Hematopoietic multipotent progenitor cell treated with erythropoietin and hydrocortisone succinate and interleukin-3 and kit ligand, for 15 days (in vitro differentiated cells): ENCODE measurements around the gene BTBD9.

Source experiments
- DNase-seq: peaks from one replicate; pipeline ENCODE4 v3.0.0-alpha.2; 2015; ENCODE audit warnings: low spot score

The BTBD9 gene

DNA sequence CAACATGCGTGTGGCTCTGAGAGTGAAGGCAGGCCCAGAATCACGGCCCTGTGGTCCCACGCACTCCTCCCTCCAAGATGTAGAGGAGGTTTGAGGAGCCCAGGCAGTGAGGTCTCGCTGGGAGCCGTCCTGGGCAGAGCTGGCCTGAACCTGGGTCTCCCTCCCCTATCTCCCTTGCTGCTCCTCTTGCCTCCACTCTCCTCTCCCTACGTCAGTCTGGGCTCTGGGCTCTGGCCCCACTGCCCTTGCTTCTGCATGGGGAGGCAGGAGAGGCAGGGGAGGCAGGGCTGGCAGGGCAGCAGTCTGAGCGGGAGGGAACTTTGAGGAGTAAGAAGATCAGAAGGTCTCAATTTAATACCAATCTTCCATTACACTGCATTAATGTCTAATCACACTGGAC lies 445.1 kb downstream of the BTBD9 start:
- no peak for DNase-seq

DNA sequence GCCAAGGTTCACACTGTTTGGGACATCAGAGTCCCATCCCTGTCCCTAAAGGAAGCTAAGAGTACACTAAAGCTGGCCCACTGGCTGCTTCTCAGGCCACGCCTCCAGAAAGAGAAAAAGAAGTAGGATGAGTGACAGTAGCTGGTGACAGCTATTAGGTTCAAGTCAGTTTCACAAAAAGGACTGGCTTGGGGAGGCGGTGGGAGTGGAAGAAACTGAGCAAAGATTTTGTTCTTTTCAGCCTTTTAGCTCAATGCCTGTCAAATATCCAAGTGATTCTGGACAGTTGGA lies 445.5 kb downstream of the BTBD9 start:
- no peak for DNase-seq

DNA sequence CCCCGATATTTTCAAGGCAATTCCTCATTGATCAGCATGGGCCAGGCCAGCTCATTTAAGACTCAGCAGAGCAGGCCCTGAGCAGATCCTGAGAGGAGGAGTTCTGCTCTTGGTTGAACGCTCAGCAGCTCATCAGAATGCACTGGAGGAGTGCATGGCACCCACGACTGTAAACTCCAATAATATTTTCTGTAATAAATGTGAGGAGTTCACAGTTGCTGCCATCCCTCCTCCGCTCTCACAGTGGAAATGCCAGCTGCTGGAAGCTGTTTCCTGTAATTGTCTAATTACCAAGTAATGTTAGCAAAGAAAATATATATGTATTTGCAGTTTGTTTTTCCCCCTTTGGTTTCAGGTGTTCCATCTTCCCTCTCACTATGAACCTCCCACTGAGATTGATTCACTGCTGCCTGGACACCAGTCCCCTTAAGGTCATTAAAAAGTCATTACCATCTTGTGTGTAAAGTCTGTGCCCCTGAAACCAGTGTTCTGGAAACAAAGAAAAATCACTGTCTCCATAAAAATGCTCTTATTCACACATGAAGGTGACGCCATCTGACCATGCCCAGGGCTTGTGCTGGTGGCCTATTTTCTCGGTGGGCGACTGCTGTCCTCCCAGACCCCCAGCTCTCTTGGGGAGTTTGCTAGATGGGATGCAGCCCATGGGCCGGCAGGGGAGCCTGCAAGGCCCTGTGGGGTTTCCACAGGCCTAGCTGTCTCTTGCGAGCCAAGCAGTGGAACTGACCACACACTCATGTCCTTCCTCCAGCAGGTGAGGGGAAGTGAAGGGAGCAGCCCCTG lies 446.0 kb downstream of the BTBD9 start:
- no peak for DNase-seq

DNA sequence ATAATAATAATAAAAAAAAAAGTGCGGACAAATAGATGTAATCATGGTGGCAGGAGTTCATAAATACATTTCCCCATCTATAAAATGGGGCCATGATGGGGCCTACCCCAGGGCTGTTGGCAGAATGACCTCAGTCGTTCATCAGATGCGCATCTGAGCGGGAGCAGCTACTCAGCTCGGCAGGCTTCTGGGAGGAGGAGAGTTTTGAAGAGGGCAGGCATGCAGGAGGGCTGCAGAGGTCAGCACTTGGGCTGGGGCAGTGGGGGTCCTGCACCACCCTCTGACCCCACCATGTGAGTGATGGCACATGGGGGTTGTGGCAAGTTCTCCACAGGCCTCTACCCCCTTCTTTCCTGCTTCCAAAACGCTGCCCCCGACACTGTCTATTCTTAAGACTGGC lies 446.7 kb downstream of the BTBD9 start:
- DNase-seq, result no peak

DNA sequence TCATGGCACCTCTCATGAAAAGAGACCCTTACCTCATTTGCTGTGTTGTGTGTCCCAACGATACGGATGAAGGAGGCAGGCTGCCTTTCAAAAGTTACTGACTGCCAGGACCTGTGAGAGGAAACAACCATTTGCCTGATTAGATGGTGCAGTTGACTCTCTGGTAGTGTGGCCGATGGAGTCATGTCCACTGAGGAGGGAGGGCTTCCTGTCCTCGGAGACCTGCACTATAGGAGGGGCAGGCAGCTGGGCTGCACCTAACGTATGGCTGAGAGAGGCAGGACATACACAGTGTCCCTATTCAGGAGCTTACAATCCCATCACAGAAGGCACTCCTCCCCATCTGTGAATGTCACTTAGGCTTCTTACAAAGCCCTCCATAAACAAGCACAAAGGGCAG lies 447.2 kb downstream of the BTBD9 start:
- DNase-seq, result no peak

DNA sequence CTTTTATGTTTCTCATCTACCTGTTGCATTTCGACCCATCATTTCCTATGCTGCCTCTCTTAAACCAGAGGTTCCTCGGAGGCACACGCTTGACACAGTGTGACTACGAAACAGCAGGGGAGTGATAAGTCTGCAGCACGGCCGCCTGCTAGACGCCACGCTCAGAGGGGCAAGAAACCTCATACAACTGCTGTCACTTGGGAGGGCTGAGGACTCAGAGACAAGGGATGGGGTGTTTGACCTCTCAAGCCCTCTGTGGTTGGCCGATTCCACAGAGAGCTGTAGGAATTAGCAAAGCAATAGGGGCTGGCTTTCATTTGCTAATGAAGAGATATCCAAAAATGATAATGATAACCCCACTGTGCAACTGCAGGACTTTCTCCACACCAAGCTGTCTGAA lies 447.7 kb downstream of the BTBD9 start:
- DNase-seq, result no peak

DNA sequence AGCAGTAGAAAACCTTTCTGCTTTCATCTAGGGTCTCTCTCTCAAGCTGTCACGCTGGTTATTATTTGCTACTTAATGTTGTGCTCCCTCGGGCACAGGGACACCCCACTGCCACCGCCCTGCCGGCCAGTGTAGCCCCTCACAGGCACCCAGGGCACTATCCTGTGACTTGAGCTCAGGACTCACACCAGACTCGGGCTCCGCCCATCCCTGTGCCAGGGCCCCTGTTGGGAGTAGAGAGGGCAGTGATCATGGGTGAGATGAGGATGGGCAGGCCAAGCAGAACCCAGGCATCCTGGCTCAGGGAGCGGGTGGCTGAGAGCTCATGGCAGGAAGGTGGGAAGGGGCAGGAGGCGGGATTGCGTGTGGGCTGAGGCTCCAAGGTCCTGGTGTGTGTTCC lies 448.3 kb downstream of the BTBD9 start:
- no peak for DNase-seq

DNA sequence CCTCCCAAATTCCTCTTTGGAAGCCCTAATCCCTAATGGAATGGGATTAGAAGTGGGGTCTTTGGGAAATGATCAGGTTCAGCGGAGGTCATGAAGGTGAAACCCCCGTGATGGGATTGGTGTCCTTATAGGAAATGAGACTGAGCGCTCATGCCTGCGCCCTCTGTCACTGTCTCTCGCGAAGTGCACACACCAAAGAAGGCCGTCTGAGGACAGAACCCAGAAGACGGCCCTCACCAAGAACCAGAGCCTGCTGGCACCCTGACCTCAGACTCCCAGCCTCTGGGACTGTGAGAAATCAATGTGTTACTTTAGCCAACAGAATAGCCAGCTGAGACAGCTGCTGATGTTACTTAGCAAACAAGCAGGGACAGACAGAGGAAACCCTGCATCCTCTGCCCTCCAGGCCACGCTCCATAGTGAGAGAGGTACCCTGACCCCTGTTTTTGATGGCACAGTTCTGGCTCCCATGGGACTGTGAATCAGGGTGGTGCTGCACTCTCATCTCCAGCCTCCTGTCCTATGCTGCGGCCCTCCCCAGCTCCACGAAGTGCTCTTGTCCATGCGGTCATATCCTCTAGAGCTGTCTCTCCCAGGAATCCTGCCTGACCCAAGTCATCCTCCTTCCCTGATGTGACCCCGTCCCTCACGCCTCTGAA lies 450.9 kb downstream of the BTBD9 start:
- no peak for DNase-seq

DNA sequence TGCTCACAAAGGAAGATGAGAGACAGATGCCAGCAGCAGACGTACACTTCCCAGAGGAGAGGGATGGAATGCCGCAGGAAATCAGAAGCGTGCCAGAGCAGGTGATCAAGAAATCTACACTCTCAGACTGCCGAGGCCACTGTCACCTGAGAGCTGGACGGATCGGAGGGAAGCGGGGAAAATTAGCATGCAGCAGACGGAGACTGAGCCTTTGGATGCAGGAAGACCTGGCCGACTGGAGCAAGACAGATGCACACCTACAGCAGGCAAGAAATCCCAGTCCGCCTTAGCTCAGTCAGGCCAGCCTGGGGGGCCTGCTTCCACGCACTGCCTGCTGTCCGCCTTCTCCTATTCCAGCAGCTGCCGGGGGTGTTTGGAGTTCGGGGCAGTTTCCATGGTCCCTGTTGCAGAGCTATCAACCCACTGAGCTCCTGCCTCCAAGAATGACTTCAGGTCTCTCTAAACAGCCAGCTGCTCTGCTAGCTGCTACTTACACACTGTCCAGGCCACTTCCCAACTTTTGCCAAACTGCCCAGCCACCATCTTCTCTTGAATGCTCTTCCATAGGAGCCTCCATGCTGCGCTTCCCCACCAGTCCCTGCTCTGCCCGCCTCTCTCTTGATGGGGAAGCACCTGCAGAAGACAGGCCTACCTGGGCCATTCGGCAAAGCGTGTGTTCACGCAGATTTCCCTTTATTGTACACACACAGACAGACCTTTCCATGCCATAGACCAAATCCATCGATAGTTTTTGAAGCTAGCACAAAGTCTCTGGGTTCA lies 451.7 kb downstream of the BTBD9 start:
- DNase-seq, result no peak

DNA sequence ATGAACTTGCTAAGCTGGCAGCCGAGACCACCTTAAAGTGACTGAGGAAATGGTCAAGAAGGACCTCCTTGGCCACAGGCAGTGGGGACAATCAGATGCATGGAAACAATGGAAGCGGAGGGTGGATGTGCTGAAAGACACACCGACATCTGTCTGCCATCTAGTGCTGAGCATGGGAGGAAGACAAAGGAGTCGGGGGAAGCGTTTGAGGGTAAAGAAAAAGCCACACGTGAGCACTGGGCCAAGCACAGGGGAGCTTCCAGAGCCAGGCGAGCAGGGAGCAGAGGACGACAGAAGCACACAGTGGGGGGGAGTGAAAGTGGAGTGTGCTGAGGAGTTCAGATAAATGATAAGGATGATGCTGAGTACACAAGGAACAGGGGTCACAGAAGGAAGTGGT lies 452.4 kb downstream of the BTBD9 start:
- no peak for DNase-seq

DNA sequence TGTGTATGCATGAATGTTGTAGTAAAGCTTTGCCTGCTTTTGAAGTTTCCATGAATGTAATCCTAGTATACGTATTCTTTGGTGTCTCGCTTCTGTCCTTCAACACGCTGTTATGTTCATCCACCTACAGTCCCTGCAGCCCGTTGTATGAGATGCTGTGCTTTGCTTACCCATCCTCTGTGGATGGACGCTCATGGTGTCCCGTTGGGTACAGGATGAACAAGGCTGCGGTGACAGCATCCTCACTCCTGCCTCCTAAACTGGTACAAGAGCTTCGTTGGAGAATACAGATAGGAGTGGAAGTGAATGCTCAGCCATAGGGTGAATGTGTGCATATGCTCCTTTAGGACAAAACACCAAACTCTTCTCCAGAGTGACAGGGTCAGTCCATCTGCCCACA lies 454.0 kb downstream of the BTBD9 start:
- no peak for DNase-seq

DNA sequence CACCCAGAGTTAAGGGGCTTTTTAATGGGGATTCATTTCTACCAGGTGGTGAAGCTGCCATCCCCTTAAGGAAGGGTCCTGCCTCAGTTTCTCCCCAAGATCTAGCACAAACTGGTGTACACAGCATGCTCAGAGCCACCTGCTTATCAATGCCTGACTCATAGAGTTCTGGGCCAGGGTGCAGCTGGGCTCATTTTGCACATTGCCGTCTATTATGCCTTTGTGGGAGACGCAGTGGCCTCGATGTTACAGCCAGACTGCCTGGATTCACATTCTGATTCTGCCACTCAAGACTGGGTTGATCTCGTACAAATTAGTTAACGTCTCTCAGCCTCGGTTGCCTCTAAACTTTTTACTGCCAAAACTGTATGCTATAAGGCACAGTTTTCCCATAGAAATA lies 454.5 kb downstream of the BTBD9 start:
- no peak for DNase-seq

DNA sequence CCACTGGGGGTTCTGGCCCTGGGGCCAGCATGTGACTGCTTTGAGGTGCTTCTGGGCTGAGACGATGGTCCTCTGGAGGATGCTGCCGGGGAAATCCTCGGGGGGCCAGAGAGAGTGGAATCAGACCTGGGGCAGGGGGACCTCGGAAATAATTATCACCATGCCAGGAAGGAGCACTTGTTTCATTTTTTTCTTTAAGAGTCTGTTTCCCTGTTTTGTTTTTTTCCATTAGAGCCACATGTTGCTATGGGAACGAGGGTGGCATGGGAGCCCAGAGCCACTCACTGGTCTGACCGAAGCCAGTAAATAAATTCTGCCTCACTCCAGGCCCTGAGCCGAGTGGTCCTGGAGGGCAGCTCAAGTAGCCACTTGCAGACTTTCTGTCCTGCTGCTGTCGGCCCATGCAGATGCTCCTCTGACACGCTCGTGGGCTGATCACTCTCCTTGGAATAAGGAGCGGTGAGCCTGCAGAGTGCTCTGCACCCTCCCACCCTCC lies 455.1 kb downstream of the BTBD9 start:
- no peak for DNase-seq

DNA sequence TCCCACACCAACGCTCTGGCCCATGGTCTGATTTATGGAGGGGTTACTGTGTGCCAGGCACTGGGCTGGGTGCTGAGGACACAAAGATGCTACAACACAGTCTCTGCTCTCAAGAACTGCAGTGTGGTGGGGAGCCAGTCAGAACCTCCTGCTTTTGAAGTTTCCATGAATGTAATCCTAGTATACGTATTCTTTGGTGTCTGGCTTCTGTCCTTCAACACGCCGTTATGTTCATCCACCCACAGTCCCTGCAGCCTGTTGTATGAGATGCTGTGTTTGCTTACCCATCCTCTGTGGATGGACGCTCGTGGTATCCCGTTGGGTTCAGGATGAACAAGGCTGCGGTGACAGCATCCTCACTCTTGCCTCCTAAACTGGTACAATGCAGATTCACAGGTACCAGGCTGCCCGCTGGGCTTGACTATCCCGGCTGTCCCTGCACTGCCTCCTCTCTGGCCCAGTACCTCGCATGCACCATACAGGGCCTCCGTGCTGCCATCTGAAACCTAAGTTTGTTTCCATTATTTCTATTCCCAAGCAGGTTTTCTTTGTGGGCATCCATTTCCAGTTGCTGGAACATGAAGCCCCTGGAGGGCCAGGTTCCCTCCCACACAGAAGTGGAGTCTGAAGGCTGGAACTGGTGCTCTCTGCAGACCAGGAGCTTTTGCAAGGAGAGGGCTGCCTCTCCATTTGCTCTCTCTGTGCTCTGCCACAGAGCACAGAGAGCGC lies 455.7 kb downstream of the BTBD9 start:
- no peak for DNase-seq

DNA sequence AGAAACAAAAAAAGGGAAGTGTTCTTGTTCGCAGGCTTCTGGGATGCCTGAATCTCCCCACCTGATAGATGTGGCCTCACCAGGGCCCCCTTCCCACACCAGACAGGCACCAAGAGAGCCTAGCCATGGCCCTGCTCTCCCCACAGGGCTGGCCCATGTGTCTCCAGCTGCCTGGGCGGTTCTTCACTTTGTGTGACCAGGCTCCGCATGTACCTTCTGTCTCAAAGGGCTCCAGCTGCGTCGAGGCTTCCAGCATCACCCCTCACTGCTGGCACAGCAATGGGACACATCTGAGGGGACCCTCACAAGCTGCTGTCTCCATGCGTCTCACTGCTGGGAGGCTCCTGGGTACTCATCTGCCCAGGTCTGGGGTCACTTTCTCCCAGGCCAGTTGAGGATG lies 457.3 kb downstream of the BTBD9 start:
- DNase-seq, result no peak

DNA sequence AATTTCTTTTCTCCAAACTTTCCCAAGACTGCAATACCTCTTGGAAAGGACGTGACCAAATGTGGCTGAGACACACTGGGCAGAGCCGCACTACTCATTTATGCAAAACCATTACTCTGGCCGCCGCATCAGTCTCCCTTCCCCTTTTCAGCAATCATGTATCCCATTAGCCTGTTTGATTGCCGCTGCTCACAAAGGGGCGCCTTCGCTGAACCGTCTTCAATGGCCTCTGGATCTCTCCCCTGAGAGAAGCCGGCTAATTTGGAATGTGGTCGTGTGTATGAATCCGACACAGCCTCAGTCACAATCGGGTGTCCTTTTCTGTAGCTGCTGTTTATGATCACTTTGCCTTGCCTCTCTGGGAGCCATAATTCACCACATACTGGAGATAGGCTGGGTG lies 459.1 kb downstream of the BTBD9 start:
- DNase-seq, result no peak

DNA sequence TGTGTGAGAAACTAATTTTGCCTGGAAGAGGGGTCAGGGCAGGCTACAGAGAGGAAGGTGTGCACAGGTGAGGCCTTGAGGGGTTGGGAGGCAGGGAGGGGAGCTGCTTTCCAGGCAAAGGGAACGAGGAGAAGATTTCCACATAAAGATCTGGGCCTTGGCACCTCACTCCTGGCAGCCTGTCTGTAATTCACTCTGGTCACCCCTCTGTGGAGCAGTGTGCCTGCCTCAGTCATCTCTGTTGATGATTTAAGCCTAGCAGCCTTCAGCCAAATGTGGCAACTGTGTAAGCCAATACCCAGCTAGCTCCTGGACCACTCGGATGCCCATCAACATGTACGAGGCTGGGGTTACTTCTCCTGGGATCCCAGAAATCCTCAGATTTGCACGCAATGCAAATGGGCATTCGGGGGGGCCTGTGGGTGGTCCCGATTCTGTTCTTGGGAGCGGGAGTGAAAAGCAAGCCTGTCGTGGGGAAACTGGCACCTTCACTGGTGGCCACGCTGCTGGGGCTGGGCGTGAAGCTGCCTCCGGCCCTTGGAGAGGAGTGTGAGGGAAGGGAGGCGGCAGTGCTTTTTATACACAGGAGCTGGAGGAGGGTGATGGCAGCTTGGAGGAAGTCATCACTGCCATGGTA lies 459.8 kb downstream of the BTBD9 start:
- DNase-seq, result no peak

DNA sequence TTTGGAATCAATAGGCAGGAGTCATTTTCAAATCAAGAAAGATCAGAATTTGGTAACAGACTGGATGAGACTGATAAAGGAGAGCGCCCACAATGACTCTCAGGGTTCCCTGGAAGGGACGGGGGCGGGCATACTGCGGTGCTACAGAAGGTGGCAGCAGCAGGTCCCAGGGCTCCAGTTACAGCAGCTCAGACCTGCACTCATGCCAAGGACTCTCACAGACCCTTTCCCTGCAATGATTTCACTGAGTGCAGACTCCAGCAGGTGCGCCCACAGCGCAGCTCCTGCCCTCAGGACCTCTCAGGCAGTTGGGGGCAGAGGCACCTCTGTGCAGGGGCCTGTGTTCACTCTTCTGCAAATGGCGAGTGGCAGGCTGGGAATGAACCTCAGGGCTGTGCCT lies 460.4 kb downstream of the BTBD9 start:
- no peak for DNase-seq

DNA sequence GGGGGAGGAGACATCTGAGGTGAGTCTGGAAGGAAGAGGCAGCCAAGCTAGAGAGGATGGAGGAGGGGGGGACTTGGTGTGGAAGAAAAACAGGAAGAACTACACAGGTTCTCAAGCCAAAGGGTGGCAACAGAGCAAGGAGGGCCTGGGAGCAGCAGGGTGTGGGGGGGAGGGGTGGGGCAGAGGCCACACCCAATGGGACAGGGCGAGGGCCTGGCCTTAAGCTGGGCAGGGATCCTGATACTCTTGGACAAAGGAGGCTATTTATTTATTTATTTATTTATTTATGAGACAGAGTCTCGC lies 461.2 kb downstream of the BTBD9 start:
- no peak for DNase-seq

DNA sequence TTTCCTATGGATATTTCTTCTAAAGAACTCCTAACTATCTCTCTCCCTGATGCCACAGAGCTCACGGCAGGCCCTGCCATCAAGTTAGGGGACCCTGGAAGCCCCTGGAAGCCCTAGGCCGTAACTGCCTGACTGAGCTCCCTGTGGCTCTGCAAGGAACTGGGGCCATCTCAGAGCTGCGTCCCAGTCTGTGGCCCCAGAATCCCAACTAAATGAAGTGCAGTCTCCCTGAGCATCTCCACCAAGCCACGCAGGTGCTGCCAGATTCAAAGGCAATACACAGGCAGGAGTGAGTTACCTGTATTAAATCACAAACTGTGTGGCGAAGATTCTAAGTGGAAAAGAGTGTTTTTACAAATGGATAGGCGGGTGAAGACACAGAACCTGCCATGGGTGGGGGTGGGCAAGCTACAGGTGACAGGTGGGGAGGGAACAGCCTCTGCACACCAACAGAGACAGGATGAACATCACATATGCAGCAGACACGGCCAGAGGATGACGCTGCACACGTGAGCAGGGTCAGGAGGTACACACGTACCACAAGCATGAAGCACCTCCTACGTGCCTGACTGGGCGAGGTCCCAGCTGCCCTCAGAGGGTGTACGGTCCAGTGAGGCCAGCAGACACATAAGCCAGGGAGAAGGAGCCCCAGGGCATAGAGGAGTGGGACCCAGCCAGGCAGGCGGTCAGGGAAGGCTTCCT lies 461.7 kb downstream of the BTBD9 start:
- DNase-seq, result no peak
